IMR-90 (cell line): ENCODE measurements around the gene TGOLN2. TPM values are rescaled to one million over a fixed set of nuclear protein-coding genes. Genes with fewer than 3 reads are reported as not detected.

Source experiments
- ATAC-seq: fragments of 200-7000 bp; cut with Tn5 transposase; 2 replicates; pipeline ENCODE4 v1.9.1; 2020; ENCODE audit warnings: low read depth, mild to moderate bottlenecking, moderate library complexity
- BruUV-seq: library from RNA; stranded (reverse); fragments of 400-500 nt; replicated peaks from 2 replicates; lab custom pipeline; 2021; lab: Mats Ljungman, UMichigan
- CTCF ChIA-PET: fragments of 300-600 bp; formaldehyde crosslinking; extraction: SDS; loops from one replicate; lab custom pipeline; 2021; ENCODE audit warnings: antibody characterized with exemption; lab: Yijun Ruan, JAX
- POLR2A ChIA-PET: fragments of 300-600 bp; sonication (Branson Sonifier 250); formaldehyde crosslinking; loops from one replicate; lab custom pipeline; 2022; ENCODE audit warnings: antibody characterized with exemption; ENCODE audit not compliant: unreplicated experiment; lab: Charles Lee
- DNase-seq: peaks from one replicate; pipeline ENCODE4 v3.0.0; 2013
- H2AFZ ChIP-seq: replicated peaks from 2 replicates; pipeline ENCODE3; 2013; ENCODE audit warnings: low read length, mild to moderate bottlenecking; ENCODE audit not compliant: poor library complexity
- H2AK5ac ChIP-seq: 2 replicates; pipeline ENCODE4 v1.6.1; 2013; ENCODE audit warnings: low read depth, low read length, inconsistent platforms
- H2AK9ac ChIP-seq: replicated peaks from 2 replicates; pipeline ENCODE3; 2013; ENCODE audit warnings: mild to moderate bottlenecking, low read depth, low read length, moderate library complexity; ENCODE audit not compliant: poor library complexity
- H2BK120ac ChIP-seq: 2 replicates; pipeline ENCODE4 v1.6.1; 2013; ENCODE audit warnings: low read depth, low read length, inconsistent platforms
- H2BK15ac ChIP-seq: 3 replicates; pipeline ENCODE4 v1.6.1; 2013; ENCODE audit warnings: low read depth, low read length, inconsistent platforms
- H2BK20ac ChIP-seq: 2 replicates; pipeline ENCODE4 v1.6.1; 2013; ENCODE audit warnings: low read depth, mild to moderate bottlenecking, inconsistent platforms, low read length, moderate library complexity
- H2BK5ac ChIP-seq: 2 replicates; pipeline ENCODE4 v1.6.1; 2013; ENCODE audit warnings: mild to moderate bottlenecking, low read depth, low read length, inconsistent platforms; ENCODE audit not compliant: poor library complexity, severe bottlenecking
- H3K14ac ChIP-seq: replicated peaks from 2 replicates; pipeline ENCODE4 v1.6.1; 2013; ENCODE audit warnings: low read depth, low read length, inconsistent platforms
- H3K18ac ChIP-seq: 2 replicates; pipeline ENCODE4 v1.6.1; 2013; ENCODE audit warnings: low read depth, low read length, control low read depth
- H3K23ac ChIP-seq: 2 replicates; pipeline ENCODE4 v1.6.1; 2013; ENCODE audit warnings: low read depth, low read length, inconsistent platforms
- H3K27ac ChIP-seq: 2 replicates; pipeline ENCODE4 v1.5.1; 2013; ENCODE audit warnings: mild to moderate bottlenecking, control low read depth, low read length; ENCODE audit not compliant: insufficient read depth
- H3K27me3 ChIP-seq: 2 replicates; pipeline ENCODE4 v1.6.1; 2013; ENCODE audit warnings: low read length; ENCODE audit not compliant: control insufficient read depth, insufficient read depth
- H3K36me3 ChIP-seq: 2 replicates; pipeline ENCODE4 v1.6.1; 2013; ENCODE audit warnings: low read length, mixed read lengths; ENCODE audit not compliant: control insufficient read depth, insufficient read depth
- H3K4ac ChIP-seq: 2 replicates; pipeline ENCODE4 v1.6.1; 2013; ENCODE audit warnings: low read depth, low read length, inconsistent platforms
- H3K4me1 ChIP-seq: 2 replicates; pipeline ENCODE4 v1.6.1; 2013; ENCODE audit warnings: low read length, mixed read lengths; ENCODE audit not compliant: control insufficient read depth, insufficient read depth
- H3K4me2 ChIP-seq: 2 replicates; pipeline ENCODE4 v1.6.1; 2013; ENCODE audit warnings: low read depth, mild to moderate bottlenecking, control low read depth, low read length, moderate library complexity
- H3K4me3 ChIP-seq: 2 replicates; pipeline ENCODE4 v1.5.1; 2013; ENCODE audit warnings: low read depth, mild to moderate bottlenecking, control low read depth, low read length, moderate library complexity; ENCODE audit not compliant: insufficient read depth
- H3K56ac ChIP-seq: 2 replicates; pipeline ENCODE4 v1.6.1; 2013; ENCODE audit warnings: low read length, inconsistent platforms; ENCODE audit not compliant: insufficient read depth; ENCODE audit errors: extremely low read depth
- H3K79me1 ChIP-seq, 2 experiments: 2 replicates each; pipeline ENCODE4 v1.6.1; 2013; ENCODE audit warnings: low read length in 2 of 2, inconsistent platforms in 1 of 2, low read depth in 1 of 2
- H3K9ac ChIP-seq: 2 replicates; pipeline ENCODE4 v1.6.1; 2013; ENCODE audit warnings: low read depth, low read length, control low read depth
- H3K9me1 ChIP-seq: 2 replicates; pipeline ENCODE4 v1.6.1; 2013; ENCODE audit warnings: low read length, inconsistent platforms; ENCODE audit not compliant: insufficient read depth
- H3K9me3 ChIP-seq: 2 replicates; pipeline ENCODE4 v1.6.1; 2013; ENCODE audit warnings: low read length; ENCODE audit not compliant: control insufficient read depth, insufficient read depth
- H4K20me1 ChIP-seq: 2 replicates; pipeline ENCODE4 v1.6.1; 2013; ENCODE audit warnings: low read length, inconsistent platforms; ENCODE audit not compliant: insufficient read depth
- H4K5ac ChIP-seq: 2 replicates; pipeline ENCODE4 v1.6.1; 2013; ENCODE audit warnings: mild to moderate bottlenecking, low read depth, low read length, control low read depth
- H4K8ac ChIP-seq, 2 experiments: 2 replicates each; pipeline ENCODE4 v1.6.1; 2013; ENCODE audit warnings: low read depth in 2 of 2, low read length in 2 of 2, control low read depth in 1 of 2, inconsistent platforms in 1 of 2
- H4K91ac ChIP-seq: 2 replicates; pipeline ENCODE4 v1.6.1; 2013; ENCODE audit warnings: low read depth, low read length, inconsistent platforms; ENCODE audit not compliant: insufficient read depth
- CHD1 ChIP-seq: IDR thresholded peaks from 2 replicates; pipeline ENCODE4 v1.6.1; 2012; ENCODE audit warnings: low read depth, low read length, improper control_type of control experiment
- CTCF ChIP-seq: conservative IDR thresholded peaks from 2 replicates; pipeline ENCODE4 v1.5.1; 2012; ENCODE audit warnings: mild to moderate bottlenecking, low read depth, low read length, improper control_type of control experiment
- MXI1 ChIP-seq: IDR thresholded peaks from 2 replicates; pipeline ENCODE4 v1.6.1; 2012; ENCODE audit warnings: low read depth, mild to moderate bottlenecking, low read length, moderate library complexity, borderline replicate concordance
- WGBS, 2 experiments: methylation state at CpG; one replicate each; pipeline versions ENCODE4 v1.1.5 to v1.1.7; 2013; ENCODE audit warnings: missing lambda C conversion rate in 2 of 2; ENCODE audit not compliant: insufficient read length in 1 of 2; ENCODE audit errors: extremely low coverage in 2 of 2; 5-methylcytosine and 5-hydroxymethylcytosine counted together
- dilution Hi-C: fragments of 300-500 bp; cut with HindIII; formaldehyde crosslinking; loops from one replicate; pipeline ENCODE4 v1.14.3; 2018; ENCODE audit warnings: low sequenced_read_pairs; ENCODE audit not compliant: unreplicated experiment
- in situ Hi-C: fragments of 300-500 bp; cut with MboI; formaldehyde crosslinking; loops from 3 replicates; pipeline ENCODE4 v1.14.3; 2019; ENCODE audit warnings: low sequenced_read_pairs, inconsistent platforms, mixed read lengths
- intact Hi-C: fragments of 100-400 bp; cut with micrococcal nuclease; formaldehyde crosslinking; loops from 2 replicates; pipeline ENCODE4 v1.10.0; 2022
- polyA plus RNA-seq, 3 experiments: library from polyadenylated mRNA; depleted of rRNA; stranded (reverse); fragments of >200 nt; gene quantifications; 2 replicates each; pipeline ENCODE4 v1.2.3, GENCODE V29; 2012; ENCODE audit warnings: low replicate concordance in 1 of 3
- total RNA-seq: library from RNA; depleted of rRNA; stranded (reverse); fragments of >200 nt; gene quantifications from 2 replicates; pipeline ENCODE4 v1.2.3, GENCODE V29; 2012

TGOLN2 gene
- total and polyA plus RNA-seq, 2 of the 4 experiments (the other 2 are of a cell fraction): 57.7 to 92.3 TPM

GRCh38 chr2:85357736-85358135 is 29.9 kb upstream of the TGOLN2 start:
- no peak overlapping the region for H3K14ac ChIP-seq
- no peaks in the 10 kb centered on the region for H3K9me3 ChIP-seq
- no peaks in the 10 kb centered on the region for H3K27me3 ChIP-seq
- H4K20me1 ChIP-seq: no peaks in the 10 kb centered on the region
- H4K8ac ChIP-seq: no peak overlapping the region
- no peak overlapping the region for H3K4me2 ChIP-seq
- intact Hi-C loops: no loop called here
- H2AFZ ChIP-seq: no peak overlapping the region
- no peak overlapping the region for H2AK9ac ChIP-seq
- TF ChIP-seq CTCF: no peak
- TF ChIP-seq CHD1: no peak
- TF ChIP-seq MXI1: no peak
- H2AK5ac ChIP-seq: no peak overlapping the region
- H3K9ac ChIP-seq: no peak overlapping the region
- H3K27ac ChIP-seq: no peak overlapping the region
- no TSS peak for BruUV-seq
- no peak overlapping the region for H3K56ac ChIP-seq
- DNase-seq: no peak
- peaks cover 6% of the 10 kb centered on the region for H3K4me1 ChIP-seq
- H2BK120ac ChIP-seq: no peak overlapping the region
- no peak overlapping the region for H4K5ac ChIP-seq
- H4K91ac ChIP-seq: no peak overlapping the region
- POLR2A ChIA-PET: no interaction called here
- peaks cover 32 to 51% of the 10 kb centered on the region in 2 experiments for H3K79me1 ChIP-seq
- no peak overlapping the region for H2BK15ac ChIP-seq
- CTCF ChIA-PET: no interaction called here
- no peak overlapping the region for H3K4me3 ChIP-seq
- H3K9me1 ChIP-seq: peaks cover 16% of the 10 kb centered on the region
- no peak for ATAC-seq
- H3K18ac ChIP-seq: no peak overlapping the region
- no CpG with 5 or more reads among the region's 3 CpGs for WGBS, 2 experiments
- no peak overlapping the region for H3K4ac ChIP-seq
- no peak overlapping the region for H2BK20ac ChIP-seq
- no peak overlapping the region for H3K23ac ChIP-seq
- dilution Hi-C loops: no loop called here
- peaks cover 18% of the 10 kb centered on the region for H3K36me3 ChIP-seq
- in situ Hi-C loops: no loop called here
- H2BK5ac ChIP-seq: no peak overlapping the region
